OCI-LY3 (cell line): ENCODE results near the gene BAIAP2L2.

ENCODE experiments used
- H2AFZ ChIP-seq: fragments of 200-600, 300-600 bp; shearing (Covaris generic); 2 replicates; pipeline ENCODE4 v1.6.0; 2014; ENCODE audit warnings: antibody characterized with exemption, low read depth, low read length
- H3K27ac ChIP-seq: fragments of 200-600, 300-600 bp; sonication (generic); 2 replicates; pipeline ENCODE4 v1.5.1; 2014; ENCODE audit warnings: mild to moderate bottlenecking, low read length, moderate library complexity, mixed read lengths
- H3K27me3 ChIP-seq: fragments of 200-600, 300-600 bp; sonication (generic); 2 replicates; pipeline ENCODE4 v1.6.1; 2014; ENCODE audit warnings: low read depth, low read length, mixed read lengths
- H3K36me3 ChIP-seq: fragments of 200-600, 300-600 bp; sonication (generic); replicated peaks from 2 replicates; pipeline ENCODE3; 2014; ENCODE audit warnings: low read depth, low read length, mixed read lengths
- H3K4me1 ChIP-seq: fragments of 300-600, 200-600 bp; sonication (generic); 2 replicates; pipeline ENCODE4 v1.6.1; 2014; ENCODE audit warnings: low read length, mixed read lengths
- H3K4me2 ChIP-seq: fragments of 200-600, 300-600 bp; sonication (generic); 2 replicates; pipeline ENCODE4 v1.6.1; 2014; ENCODE audit warnings: low read length, mixed read lengths
- H3K4me3 ChIP-seq: fragments of 300-600, 200-600 bp; sonication (generic); 2 replicates; pipeline ENCODE4 v1.5.1; 2014; ENCODE audit warnings: antibody characterized with exemption, mild to moderate bottlenecking, low read length, moderate library complexity
- H3K79me2 ChIP-seq: fragments of 300-600, 200-600 bp; shearing (Covaris generic); 2 replicates; pipeline ENCODE4 v1.6.1; 2014; ENCODE audit warnings: mild to moderate bottlenecking, low read length, mixed read lengths
- H3K9ac ChIP-seq: fragments of 300-600, 200-600 bp; shearing (Covaris generic); 2 replicates; pipeline ENCODE4 v1.6.0; 2014; ENCODE audit warnings: mild to moderate bottlenecking, low read length, moderate library complexity
- H3K9me3 ChIP-seq: fragments of 200-600, 300-600 bp; shearing (Covaris generic); 2 replicates; pipeline ENCODE4 v1.6.1; 2014; ENCODE audit warnings: low read length, mixed read lengths; ENCODE audit not compliant: insufficient read depth
- H4K20me1 ChIP-seq: fragments of 200-600, 300-600 bp; sonication (generic); 2 replicates; pipeline ENCODE4 v1.6.1; 2016; ENCODE audit warnings: low read length, mixed read lengths; ENCODE audit not compliant: insufficient read depth
- EZH2phosphoT487 ChIP-seq: fragments of 200-600 bp; shearing (Covaris generic); IDR thresholded peaks from 2 replicates; pipeline ENCODE4 v1.6.1; 2018; ENCODE audit warnings: antibody characterized with exemption, mixed run types, low read depth
- TF ChIP-seq, protein P1 (sequence below): fragments of 200-600, 300-600 bp; sonication (generic); IDR thresholded peaks from 2 replicates; pipeline ENCODE4 v1.5.1; 2014; ENCODE audit warnings: antibody characterized with exemption, low read length, low read depth

BAIAP2L2 gene

DNA sequence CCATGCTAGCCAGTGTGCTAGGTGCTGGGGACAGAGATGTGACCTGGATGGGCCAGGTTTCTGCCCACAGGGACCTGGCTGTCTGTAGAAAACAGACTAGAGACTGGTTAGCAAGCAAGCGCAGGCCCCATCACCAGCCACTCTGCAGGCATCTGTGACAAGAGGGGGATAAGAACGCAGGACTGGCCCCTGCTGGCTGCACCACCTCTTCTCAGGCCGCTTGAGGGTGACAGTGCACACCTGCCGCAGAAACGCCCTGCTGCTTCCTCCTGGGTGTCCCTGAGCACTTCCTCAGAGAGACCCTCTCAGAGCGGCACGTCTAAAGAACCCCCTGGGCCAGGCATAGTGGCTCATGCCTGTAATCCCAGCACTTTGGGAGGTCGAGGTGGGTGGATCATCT, 59.2 kb downstream of the BAIAP2L2 start:
- H3K4me1 ChIP-seq = peaks cover 13% of the 10 kb centered on the region
- no peak overlapping the region for H3K4me3 ChIP-seq
- no peak overlapping the region for H2AFZ ChIP-seq
- TF ChIP-seq, protein P1, sequence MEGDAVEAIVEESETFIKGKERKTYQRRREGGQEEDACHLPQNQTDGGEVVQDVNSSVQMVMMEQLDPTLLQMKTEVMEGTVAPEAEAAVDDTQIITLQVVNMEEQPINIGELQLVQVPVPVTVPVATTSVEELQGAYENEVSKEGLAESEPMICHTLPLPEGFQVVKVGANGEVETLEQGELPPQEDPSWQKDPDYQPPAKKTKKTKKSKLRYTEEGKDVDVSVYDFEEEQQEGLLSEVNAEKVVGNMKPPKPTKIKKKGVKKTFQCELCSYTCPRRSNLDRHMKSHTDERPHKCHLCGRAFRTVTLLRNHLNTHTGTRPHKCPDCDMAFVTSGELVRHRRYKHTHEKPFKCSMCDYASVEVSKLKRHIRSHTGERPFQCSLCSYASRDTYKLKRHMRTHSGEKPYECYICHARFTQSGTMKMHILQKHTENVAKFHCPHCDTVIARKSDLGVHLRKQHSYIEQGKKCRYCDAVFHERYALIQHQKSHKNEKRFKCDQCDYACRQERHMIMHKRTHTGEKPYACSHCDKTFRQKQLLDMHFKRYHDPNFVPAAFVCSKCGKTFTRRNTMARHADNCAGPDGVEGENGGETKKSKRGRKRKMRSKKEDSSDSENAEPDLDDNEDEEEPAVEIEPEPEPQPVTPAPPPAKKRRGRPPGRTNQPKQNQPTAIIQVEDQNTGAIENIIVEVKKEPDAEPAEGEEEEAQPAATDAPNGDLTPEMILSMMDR = no peak
- TF ChIP-seq EZH2phosphoT487 = no peak
- no peaks in the 10 kb centered on the region for H3K9me3 ChIP-seq
- no peaks in the 10 kb centered on the region for H3K36me3 ChIP-seq
- H4K20me1 ChIP-seq = no peaks in the 10 kb centered on the region
- no peak overlapping the region for H3K4me2 ChIP-seq
- H3K9ac ChIP-seq = no peak overlapping the region
- no peaks in the 10 kb centered on the region for H3K79me2 ChIP-seq
- peaks cover 33% of the 10 kb centered on the region for H3K27me3 ChIP-seq
- H3K27ac ChIP-seq = no peak overlapping the region

DNA sequence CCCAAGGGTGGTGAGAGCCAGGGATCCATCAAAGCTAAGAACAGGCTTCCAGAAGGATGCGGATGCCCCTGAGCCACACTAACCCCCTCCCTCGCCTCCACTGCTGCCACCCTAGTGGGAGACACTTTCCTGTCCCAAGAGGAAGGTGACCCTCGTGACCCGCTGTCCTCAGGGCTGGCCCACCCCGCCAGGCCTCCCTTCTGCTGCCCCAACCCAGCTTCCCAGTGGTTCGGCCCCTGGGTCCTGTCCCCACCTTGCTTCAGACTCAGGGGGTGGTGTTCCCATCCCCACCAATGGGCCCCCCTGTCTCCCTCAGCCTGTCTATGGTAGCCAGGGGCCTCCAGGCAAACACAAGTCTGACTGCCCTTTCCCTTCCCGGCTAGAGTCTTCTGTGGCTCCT, 59.8 kb downstream of the BAIAP2L2 start:
- Histone ChIP-seq H3K27ac (no peak overlapping the region), H3K79me2 (no peaks in the 10 kb centered on the region), H3K27me3 (peaks cover 34% of the 10 kb centered on the region), H3K9ac (no peak overlapping the region), H4K20me1 (no peaks in the 10 kb centered on the region), H3K4me3 (no peak overlapping the region), H2AFZ (no peak overlapping the region), H3K36me3 (no peaks in the 10 kb centered on the region), H3K9me3 (no peaks in the 10 kb centered on the region), H3K4me2 (no peak overlapping the region), H3K4me1 (peaks cover 13% of the 10 kb centered on the region)
- no peak for TF ChIP-seq EZH2phosphoT487
- TF ChIP-seq, protein P1 = no peak

DNA sequence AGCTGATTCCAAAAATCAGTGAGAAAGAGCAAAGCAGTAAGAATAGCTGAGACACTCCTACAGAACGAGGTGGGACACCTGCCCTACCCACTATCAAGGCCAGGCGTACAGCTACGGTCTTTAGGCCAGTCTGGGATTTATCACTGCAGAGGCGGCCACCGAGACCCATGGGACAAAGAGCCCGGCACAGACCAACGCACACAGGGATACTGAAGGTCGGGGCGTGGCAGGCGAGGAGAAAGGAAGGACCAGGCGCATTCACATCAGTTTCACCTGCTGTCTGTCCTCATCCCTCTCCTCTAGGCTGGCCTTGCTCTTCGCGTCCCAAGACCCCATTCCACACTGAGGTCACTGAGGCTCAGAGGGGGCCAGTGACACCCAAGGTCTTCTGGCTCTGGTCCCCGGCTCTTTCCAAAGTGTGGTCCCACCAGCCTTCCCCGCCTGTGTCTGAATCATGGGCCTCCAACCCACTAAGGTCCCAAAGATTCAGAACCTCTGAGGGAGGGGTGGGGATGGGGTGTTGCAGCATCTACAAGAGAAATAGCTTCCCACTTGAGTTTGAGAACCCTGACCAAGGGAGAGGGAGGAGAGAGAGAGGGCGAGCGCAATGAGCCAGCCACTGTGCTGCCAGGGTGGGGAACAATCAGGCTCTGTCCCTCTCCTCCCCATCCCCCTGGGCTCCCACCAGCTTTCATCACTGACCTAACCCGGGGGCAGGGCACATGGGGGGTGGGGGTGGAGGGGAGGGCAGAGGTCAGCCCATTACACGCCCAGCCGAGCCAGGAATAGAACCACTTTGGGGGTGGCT, 60.5 kb downstream of the BAIAP2L2 start:
- Histone ChIP-seq H3K79me2 (no peaks in the 10 kb centered on the region), H3K27me3 (peaks cover 34% of the 10 kb centered on the region), H4K20me1 (no peaks in the 10 kb centered on the region), H3K9ac (no peak overlapping the region), H3K36me3 (no peaks in the 10 kb centered on the region), H3K4me3 (no peak overlapping the region), H2AFZ (no peak overlapping the region), H3K4me2 (no peak overlapping the region), H3K4me1 (peaks cover 13% of the 10 kb centered on the region), H3K9me3 (no peaks in the 10 kb centered on the region), H3K27ac (no peak overlapping the region)
- TF ChIP-seq EZH2phosphoT487 = no peak
- TF ChIP-seq, protein P1 = no peak

DNA sequence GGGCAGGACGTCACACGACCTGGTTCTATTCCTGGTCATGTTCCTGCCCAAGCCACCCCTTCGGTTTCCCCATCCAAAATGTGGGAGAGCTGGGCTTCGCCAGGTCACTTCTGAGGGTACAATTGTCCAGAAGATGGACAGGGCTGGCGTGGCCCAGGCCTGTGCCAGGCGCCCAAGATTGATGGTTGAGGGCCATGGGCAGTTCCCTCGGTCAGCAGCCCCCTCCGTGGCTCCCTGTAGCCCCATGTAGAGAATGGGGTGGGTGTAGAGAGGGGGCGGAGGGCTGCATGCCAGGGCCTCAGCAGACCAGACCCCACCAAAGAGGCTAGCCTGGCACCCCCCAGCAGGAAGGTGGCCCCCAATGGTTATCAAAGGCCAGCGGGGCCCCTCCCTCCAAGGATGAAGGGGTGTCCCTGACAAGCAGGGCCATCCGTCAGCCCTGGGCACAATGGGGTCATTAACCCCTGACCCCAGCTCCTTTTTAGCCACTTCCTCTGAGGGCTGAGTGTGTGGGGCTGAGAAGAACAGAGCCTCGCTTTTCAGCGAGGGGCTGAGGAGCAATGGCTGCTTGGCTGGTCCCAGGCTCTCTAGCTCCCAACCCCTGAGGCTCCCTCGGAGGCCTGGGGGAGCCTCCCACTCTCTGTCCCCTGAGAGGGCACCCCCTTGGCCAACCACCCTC, 64.3 kb downstream of the BAIAP2L2 start:
- Histone ChIP-seq H3K36me3 (no peaks in the 10 kb centered on the region), H3K4me1 (0 out of 2 replicates have a peak, but pooled peaks cover 2% of the 10 kb centered on the region), H3K9ac (no peak overlapping the region), H3K27ac (no peak overlapping the region), H2AFZ (no peak overlapping the region), H3K4me2 (no peak overlapping the region), H3K27me3 (peaks cover 22% of the 10 kb centered on the region), H3K9me3 (no peaks in the 10 kb centered on the region), H3K4me3 (no peak overlapping the region), H4K20me1 (no peaks in the 10 kb centered on the region), H3K79me2 (no peaks in the 10 kb centered on the region)
- TF ChIP-seq, protein P1 = no peak
- TF ChIP-seq EZH2phosphoT487 = no peak
